HG02884 (cell line): ENCODE measurements around the gene PSRC1.
"Not testable (repeated sequence)": the region's sequence is repeated elsewhere in the genome, so short reads cannot be mapped to it uniquely, and the experiment has no call there.

Experiments used
- ATAC-seq: cut with Tn5 transposase; IDR thresholded peaks from one replicate; pipeline ENCODE4 v1.9.1; 2021; ENCODE audit warnings: mild to moderate bottlenecking, moderate library complexity; ENCODE audit not compliant: unreplicated experiment

Gene PSRC1

GRCh38 chr1:109296782-109297181 is 13.8 kb upstream of the PSRC1 start:
- no peak for ATAC-seq

DNA sequence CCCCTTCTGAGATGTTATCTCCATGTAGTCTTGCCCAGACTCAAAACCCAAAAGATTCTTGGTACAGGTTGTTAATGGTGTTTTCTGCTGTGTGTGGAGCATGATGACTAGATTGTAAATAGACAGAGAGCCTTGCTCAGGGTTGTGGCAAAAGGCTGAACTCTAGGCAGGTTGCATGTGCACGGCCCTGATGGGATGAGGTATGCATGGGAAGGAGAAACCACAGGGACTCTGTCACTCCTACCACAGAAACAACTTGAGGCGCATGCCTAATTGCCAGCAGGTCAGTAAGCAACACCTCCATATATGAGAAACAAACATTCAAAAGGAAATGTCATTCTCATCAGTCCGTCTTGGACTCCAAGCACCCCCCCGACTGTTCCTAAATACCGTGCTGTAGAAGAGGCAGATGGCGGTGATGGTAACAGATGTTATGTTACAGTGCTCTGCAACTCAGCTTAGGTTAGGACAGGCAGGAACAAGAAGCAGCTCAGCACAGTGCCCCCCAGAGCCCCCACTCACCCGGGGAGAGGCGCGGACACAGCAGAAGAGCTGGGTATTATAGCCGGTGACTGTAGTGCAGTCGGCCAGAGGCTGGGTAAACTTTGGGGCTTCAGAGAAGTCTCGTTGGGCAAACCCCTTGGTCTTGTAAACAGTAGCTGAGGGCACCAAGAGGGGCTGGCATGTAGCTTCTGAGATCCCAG is 12.9 kb upstream of the PSRC1 start:
- ATAC-seq: no peak

GRCh38 chr1:109294481-109294880 is 11.5 kb upstream of the PSRC1 start:
- ATAC-seq: no peak

GRCh38 chr1:109293026-109293425 is 10.1 kb upstream of the PSRC1 start:
- ATAC-seq: no peak

DNA sequence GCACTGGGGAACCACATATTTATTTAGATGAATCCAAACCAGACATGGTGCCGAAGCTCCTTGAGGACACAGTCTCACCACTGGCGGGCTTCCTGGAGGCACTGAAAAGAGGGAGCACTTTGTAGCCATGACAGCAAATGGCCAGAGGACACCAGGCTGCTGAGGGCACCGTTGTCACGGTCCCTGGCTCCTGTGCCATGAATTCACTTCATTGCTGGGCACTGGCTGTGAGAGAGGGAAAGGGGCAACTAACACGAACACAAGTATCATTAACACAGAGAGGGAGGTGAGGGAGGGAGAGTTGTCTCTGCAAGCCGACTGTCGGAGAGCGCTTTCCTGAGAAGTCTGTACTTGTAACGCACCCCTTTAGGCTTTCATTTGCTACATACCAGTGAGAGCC is 9.4 kb upstream of the PSRC1 start:
- no peak for ATAC-seq

DNA sequence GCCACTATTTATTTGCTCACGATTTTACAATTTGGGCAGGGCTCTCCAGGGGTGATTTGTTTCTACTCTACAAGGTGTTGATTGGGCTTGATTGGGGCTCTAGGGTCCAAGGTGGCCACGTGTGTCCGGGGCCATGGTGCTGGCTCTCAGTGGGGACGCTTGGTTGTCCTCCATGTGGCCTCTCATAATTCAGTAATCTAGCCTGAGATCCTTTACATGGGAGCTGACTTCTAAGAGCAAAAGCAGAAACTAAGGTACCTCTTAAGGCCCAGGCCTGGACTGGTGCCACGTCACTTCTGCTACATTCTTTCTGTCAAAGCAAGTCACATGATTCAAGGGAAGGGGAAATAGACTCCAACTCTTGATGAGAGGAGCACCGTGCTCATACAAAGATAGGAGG is 8.1 kb upstream of the PSRC1 start:
- no peak for ATAC-seq

DNA sequence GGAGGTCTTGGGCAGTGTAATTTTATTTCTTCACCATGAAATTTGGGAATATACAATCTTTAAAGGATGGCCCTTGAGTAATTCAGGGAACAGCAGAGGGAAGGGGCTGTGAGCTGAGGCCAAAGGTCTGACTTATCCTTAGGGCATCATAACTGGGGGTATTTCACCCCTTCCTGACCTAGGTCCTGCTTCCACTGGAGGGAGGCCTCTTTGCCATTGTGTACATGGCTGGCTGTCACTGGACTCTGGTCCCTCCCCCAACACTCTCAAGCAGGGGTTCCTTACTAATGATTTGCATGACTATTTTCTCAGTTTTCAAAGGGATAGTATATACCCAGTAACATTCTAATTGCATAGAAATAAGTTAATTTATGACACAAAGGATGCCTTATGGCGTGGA is 7.2 kb upstream of the PSRC1 start:
- ATAC-seq: no peak

GRCh38 chr1:109286762-109287161 is 3.8 kb upstream of the PSRC1 start:
- ATAC-seq: not testable (repeated sequence)

DNA sequence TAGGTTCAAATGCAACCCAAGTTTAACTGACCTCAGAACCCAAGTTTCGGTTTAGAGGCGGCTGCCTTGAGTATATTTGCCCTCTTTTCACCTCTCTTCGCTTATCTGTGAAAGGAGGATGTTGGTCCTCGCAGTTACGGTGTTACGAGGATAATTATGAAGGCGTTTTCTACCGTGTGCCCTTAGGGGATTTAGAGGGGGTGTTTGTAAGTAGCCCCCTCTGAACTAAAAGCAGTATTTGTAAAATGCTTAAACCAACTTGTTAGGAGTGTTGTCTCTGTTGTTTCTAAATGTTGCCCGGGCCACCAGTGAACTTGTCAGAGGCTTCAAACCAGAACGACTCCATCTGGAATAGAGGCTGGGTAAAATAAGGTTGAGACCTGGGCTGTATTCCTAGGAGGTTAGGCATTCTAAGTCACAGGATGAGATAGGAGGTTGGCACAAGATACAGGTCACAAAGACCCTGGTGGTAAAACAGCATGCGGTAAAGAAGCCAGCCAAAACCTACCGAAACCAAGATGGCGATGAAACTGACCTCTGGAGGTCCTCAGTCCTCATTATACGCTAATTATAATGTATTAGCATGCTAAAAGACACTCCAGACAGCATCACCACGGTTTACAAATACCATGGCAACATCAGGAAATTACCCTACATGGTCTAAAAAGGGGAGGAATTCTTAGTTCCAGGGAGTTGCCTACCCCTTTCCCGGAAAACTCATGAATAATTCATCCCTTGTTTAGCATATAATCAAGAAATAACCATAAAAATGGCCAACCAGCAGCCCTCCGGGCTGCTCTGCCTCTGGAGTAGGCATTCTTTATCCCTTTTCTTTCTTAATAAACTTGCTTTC is 1.0 kb upstream of the PSRC1 start:
- no peak for ATAC-seq

- no peak for ATAC-seq
Observed at GRCh38 chr1:109282497-109282951, 421 bp downstream of the PSRC1 start.

DNA sequence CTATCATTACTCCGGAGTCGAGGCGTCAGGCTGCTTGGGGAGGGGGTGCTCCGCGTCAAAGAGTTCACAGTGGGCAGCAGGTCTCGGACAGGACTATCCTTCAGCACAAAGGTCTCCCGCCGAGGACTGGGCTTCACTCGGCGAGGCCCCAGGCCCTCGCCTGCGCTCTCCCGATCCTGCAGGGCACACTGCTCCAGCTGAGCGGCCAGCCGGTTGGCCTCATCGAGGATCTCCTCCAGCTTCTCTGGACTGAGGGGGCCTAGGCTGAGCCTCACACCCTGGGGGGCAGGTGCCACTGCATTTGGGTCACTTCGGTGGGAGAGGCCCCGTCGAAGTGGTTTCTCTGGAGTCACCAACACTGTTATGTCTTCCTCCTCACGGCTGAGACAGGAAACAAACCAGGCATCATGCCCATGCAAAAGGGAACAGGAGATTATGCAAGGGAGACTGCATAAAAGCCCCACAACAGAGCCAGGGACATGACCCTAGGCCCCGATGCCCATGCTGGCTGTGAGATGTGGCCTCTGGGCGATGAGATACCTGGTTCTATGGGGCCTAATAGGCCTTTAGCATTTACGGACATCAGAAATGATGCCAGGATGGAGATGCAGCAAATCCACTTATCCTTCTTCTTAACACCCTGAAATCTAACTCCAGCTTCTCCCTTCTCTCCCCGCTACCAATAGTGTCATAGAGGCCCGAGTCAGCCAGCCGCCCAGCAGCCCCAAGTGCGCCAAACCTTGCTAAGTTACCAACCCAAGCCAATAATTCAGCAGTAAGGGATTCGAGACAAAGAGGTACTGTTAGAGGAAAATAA is 1.1 kb downstream of the PSRC1 start:
- no peak for ATAC-seq

GRCh38 chr1:109280862-109281261 is 2.1 kb downstream of the PSRC1 start:
- ATAC-seq: no peak

DNA sequence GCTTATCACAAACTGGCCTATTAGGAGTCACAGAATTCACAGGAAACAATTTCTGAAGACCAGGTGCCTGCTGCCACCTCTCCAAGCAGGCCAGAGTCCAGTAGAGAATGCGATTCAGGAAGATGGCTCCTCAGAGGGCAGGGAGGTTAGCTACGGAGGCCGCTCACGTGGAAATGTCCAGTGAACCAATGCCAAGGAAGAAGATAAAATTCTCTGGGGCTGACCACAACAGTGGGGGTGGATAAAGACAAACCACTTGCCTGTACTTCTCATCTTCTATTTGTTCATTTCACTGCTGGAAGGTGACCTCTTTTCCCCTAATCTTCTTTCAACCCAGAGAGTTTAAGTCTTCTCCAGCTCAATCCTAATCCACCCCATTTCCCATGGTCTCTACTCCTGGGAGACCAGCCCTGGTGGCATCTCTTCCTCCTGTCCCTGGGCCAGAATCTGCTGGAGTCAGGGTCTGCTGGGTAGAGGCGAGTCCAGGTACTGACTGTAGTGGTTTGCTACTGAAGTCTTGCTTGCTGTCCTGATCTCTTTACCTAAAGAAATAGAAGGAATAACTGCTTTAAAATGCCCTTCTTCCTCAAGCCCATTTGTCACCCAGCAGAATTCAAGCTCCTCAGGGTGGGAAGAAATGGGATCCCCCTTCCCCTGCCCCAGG is 3.2 kb downstream of the PSRC1 start:
- no peak for ATAC-seq

DNA sequence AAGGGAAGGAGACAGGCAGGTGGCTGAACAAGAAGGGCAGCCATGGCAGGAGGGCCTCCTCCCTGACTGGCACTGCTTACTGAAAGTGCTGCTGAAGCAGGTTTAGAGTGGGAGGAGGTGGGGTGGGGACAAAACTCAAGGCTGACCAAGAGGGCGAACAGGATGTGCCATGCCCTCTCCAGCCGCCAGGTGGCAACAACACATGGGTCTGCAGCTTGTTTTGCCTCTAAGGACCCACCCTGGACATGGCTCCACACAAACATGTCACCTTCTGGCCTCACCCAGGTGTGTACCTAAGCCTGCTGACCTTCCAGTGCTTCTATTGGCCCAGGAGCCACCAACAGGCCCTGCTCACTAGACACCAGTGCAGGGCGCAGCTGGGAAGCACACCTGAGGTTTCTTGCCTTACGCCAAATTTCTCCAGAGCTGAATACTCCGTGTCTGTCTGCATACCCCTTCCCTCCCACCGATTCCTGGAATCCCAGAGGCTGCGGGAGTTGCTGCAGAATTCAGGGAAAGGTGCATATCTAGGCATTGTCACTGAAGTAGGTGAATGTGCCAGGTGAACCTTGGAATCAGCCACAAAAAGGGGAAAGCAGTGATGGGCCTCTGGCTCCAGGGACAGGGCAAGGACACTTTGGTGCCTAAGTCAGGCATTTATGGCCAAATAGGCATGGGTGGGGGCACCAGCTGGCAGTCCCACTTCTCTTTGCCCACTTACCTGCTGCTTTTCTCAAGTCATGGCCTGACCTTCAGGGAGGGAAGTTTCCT is 5.3 kb downstream of the PSRC1 start:
- ATAC-seq: peak; percentile 82

DNA sequence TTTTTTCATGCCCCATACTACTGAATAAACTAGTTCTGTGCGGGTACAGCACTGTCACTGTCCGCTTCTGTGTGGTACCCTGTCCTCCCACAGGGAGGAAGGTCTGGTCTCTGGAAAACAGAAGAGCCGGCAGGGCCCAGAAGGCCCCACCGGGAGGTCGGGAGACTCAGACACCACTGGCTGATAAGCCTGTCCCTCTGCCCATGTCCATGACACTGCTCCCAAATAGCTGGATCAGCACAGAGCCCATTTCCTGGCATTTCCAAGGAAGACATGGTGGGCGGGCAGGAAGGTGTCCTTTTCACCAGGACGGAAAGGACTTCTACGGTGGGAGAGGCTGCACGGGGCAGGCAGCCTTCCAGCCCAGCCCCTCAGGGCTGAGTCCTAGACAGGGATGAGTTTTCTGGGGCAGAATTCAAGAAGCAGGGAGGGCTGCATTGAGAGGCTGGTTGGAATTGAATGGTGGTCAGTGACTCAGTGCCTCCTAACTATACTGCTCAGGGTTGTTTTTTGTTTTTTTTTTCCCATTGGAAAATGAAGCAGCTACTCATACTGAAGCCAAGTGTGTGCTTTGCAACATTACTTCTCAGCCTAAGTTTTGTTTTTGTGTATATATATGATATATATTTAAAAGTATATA is 7.1 kb downstream of the PSRC1 start:
- no peak for ATAC-seq

DNA sequence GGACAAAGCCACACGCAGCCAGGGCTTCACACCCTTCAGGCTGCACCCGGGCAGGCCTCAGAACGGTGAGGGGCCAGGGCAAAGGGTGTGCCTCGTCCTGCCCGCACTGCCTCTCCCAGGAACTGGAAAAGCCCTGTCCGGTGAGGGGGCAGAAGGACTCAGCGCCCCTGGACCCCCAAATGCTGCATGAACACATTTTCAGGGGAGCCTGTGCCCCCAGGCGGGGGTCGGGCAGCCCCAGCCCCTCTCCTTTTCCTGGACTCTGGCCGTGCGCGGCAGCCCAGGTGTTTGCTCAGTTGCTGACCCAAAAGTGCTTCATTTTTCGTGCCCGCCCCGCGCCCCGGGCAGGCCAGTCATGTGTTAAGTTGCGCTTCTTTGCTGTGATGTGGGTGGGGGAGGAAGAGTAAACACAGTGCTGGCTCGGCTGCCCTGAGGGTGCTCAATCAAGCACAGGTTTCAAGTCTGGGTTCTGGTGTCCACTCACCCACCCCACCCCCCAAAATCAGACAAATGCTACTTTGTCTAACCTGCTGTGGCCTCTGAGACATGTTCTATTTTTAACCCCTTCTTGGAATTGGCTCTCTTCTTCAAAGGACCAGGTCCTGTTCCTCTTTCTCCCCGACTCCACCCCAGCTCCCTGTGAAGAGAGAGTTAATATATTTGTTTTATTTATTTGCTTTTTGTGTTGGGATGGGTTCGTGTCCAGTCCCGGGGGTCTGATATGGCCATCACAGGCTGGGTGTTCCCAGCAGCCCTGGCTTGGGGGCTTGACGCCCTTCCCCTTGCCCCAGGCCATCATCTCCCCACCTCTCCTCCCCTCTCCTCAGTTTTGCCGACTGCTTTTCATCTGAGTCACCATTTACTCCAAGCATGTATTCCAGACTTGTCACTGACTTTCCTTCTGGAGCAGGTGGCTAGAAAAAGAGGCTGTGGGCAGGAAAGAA is 8.1 kb downstream of the PSRC1 start:
- ATAC-seq: no peak

GRCh38 chr1:109273570-109274288 is 9.2 kb downstream of the PSRC1 start:
- no peak for ATAC-seq
